Right renal pelvis (tissue), 4 donors: Measurements from ENCODE around the gene PSME1. TPM values are rescaled to one million over a fixed set of nuclear protein-coding genes. Genes with fewer than 3 reads are reported as not detected.
A peak's percentile ranks its signal among the peaks of the same experiment; 100 is the strongest.

Source experiments
- DNase-seq, 4 donors: peaks; one replicate each; pipeline ENCODE4 v3.0.0-alpha.2; 2013; ENCODE audit warnings: low read depth in 4 of 4, low spot score in 3 of 4, missing footprints in 1 of 4
- polyA plus RNA-seq, 4 donors: library from polyadenylated mRNA; unstranded; fragments of 120-200 nt; gene quantifications; one replicate each; pipeline ENCODE4 v1.2.1, GENCODE V29; 2013; ENCODE audit not compliant: insufficient read length in 4 of 4

PSME1 gene
- polyA plus RNA-seq, 4 donors = 198 to 214 (median 206) TPM

DNA sequence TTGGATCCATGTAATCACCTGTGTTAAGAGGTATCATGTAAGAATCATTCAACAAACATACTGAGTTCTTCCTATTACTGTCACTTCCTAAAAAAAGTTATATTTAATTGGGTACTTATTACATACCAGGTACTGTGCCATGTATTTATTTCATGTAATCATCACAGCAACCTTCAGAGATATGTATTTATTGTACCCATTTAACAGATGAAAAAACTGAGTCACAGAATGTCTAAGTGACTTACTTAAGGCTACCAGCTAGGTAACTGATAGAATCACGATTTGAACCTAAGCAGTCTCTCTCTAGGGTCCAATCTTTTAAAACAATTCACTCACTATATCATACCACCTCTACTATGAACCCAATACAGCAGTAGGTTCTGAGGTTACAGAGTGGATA is 8.5 kb downstream of the PSME1 start:
- no peak for DNase-seq

- no peak for DNase-seq
These were observed 9.2 kb downstream of the PSME1 start for GRCh38 chr14:24145219-24145618.

DNA sequence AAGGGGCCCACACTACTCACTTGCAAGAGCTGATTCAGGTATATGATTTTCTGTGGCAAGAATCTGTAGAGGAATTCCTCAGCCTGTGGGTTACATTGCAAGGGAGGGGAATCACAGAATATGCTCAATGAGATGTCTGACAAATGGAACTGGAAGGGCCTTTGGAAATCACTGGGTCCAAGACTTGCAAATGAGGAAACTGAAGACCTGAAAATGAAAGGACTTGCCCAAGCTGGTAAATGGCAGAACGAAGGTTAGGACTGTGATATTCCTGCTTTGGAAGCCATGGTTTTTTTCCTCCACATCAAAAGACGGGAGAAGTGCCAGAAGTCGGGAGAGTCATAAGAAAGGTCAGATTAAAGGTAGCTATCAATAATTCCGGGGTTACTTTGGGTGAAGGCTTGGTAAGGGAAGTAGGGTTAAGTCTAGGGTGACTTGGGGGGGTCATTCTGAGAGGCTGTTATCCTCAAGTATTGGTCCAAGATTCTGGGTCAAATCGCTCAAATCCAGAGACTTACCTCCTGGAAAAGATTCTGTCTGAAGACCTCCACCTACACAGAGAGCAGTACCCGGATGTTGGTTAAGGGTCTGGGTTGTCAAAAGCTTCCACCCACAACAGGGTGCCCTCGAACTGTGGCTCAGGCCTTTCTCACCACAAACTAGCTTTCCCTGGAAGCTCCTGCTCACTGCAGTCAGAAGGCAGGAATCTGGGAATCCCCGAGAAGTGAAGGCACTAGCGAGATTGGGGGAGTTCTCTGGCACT is 9.9 kb downstream of the PSME1 start:
- DNase-seq = no peak

- DNase-seq = peak; percentile 86 to 94 (median 90)
These were observed 10.5 kb downstream of the PSME1 start, which contains the start of gene PSME2 for GRCh38 chr14:24146453-24146977. Gene PSME2 (minus strand): TSS chr14:24146610. CDS start chr14:24146581, 29 bp downstream.

DNA sequence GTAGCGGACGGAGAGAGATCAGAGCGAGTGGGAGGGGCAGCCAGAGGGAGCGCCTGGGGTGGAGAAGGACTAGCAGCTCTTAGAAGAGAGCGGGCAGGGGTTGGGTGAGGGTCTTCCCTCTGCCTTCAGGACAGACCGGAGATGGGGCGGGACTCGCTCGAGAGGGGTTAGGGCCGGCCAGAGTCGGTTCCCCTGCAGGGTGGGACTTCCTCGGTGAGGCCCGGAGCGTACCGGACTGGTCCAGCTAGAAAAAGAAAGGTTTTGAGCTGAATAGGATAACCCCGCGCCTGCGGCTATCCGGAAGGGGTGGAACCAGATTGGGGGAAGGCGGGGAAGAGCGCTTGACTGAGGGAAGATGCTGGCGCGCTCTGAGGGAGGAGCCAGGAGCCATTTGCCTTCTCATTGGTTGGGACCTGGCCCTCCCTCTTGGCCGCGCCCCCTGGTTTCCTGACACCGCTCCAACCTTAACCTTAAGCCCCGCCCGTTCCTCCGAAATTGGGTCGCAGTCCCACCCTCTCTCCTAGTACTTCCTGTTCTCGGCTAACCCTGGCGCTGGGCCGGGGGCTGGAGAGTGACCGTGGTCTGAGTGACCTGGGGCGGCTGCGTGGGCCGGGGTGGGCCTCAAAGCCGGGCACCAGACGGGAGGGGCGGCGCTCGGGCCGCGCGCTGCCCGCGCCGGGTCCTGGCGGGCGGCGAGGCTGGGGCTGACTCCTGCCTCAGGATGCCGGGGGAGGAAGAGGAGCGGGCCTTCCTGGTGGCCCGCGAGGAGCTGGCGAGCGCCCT is 11.2 kb downstream of the PSME1 start, which contains the start of gene RNF31:
Gene RNF31 (plus strand): TSS at position 521 of the 783 bp plus-strand sequence. CDS start 201 bp downstream, at position 722.
- DNase-seq = peak; percentile 95 to 98 (median 96)

DNA sequence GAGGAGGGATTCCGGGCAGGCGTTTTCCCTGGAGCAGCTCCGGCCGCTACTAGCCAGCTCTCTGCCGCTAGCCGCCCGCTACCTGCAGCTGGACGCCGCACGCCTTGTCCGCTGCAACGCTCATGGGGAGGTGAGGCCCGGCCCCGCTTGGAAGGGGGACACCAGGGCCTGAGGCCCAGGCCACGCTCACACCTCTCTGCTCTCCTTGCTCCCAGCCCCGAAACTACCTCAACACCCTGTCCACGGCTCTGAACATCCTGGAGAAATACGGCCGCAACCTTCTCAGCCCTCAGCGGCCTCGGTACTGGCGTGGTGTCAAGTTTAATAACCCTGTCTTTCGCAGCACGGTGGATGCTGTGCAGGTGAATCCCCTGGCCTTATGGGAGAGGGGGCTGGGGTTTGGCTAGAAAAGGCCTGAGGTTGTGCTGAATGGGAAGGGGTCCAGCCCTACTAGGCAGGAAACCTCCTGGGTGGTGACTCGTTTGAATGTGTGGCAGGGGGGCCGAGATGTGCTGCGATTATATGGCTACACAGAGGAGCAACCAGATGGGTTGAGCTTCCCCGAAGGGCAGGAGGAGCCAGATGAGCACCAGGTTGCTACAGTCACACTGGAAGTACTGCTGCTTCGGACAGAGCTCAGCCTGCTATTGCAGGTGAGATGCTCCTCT is 11.9 kb downstream of the PSME1 start:
- no peak for DNase-seq

- no peak for DNase-seq
These were observed 13.4 kb downstream of the PSME1 start for GRCh38 chr14:24149302-24149969.

- DNase-seq = no peak
These were observed 14.1 kb downstream of the PSME1 start for GRCh38 chr14:24150061-24150460.

DNA sequence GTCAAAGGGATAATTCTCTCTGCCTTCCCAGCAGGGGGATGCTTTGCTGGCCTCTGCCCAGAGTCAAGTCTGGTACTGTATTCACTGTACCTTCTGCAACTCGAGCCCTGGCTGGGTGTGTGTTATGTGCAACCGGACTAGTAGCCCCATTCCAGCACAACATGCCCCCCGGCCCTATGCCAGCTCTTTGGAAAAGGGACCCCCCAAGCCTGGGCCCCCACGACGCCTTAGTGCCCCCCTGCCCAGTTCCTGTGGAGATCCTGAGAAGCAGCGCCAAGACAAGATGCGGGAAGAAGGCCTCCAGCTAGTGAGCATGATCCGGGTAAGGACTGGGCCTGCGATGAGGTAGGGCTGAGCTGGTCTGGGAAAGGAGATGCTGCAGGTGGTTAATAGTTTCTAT is 14.6 kb downstream of the PSME1 start:
- DNase-seq = no peak

DNA sequence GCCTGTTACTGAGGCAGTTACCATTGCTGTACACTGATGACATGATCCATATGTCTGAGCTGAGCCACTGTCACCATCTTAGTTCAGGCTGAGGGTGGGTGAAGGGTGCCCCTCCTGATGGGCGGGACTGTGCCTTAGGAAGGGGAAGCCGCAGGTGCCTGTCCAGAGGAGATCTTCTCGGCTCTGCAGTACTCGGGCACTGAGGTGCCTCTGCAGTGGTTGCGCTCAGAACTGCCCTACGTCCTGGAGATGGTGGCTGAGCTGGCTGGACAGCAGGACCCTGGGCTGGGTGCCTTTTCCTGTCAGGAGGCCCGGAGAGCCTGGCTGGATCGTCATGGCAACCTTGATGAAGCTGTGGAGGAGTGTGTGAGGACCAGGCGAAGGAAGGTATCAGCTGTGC is 15.0 kb downstream of the PSME1 start:
- DNase-seq = no peak

GRCh38 chr14:24151404-24152080 is 15.5 kb downstream of the PSME1 start:
- DNase-seq = no peak

DNA sequence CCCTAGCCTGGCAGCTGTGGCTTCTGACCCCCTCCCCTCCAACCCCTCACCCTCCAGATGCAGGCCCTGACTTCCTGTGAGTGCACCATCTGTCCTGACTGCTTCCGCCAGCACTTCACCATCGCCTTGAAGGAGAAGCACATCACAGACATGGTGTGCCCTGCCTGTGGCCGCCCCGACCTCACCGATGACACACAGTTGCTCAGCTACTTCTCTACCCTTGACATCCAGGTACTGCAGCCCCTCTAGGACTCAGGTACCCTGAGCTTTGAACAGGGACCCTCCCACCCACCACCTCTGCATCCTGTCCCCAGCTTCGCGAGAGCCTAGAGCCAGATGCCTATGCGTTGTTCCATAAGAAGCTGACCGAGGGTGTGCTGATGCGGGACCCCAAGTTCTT is 19.1 kb downstream of the PSME1 start:
- no peak for DNase-seq

DNA sequence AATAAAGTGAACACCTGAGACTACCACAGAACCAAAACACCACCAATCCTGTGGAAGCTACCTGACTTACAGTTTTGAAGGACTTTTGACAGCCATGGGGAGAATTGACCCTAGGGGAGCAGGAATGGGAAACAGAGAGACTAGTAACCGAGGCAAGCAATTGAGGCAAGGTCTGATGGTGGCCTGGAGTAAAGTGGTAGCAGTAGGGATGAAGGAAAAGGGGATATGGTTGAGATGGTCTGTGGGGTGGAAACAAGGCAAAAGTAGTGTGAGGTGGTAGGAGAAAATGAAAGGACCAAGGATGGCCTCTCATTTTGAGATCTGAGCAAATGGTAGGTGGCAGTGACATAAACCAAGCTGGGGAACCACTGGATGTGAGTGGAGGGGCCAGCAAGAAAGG is 20.8 kb downstream of the PSME1 start:
- DNase-seq = no peak

GRCh38 chr14:24157331-24157730 is 21.3 kb downstream of the PSME1 start:
- no peak for DNase-seq

DNA sequence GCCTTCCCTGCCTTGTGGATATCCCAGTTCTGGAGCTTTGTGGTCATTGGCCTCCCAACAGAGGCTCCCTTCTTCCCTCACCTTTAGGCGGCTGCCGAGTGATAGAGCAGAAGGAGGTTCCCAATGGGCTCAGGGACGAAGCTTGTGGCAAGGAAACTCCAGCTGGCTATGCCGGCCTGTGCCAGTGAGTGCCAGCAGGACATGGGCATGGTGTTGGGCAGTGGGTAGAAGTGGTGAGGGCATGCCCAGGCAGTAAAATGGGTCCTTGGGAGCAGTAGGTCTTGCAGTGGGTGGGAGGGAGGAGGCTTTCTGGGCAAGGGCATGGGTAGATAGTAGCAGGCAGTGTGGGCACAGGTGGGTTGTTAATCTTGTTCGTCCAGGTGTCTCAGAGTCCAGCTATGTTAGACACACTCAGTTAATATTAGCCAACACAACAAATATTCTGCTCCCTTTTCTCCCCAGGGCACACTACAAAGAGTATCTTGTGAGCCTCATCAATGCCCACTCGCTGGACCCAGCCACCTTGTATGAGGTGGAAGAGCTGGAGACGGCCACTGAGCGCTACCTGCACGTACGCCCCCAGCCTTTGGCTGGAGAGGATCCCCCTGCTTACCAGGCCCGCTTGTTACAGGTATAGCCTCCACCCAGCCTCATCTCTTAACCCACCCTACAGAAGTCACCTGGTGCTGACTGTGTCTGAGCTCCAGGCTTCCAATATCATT is 23.9 kb downstream of the PSME1 start:
- no peak for DNase-seq

DNA sequence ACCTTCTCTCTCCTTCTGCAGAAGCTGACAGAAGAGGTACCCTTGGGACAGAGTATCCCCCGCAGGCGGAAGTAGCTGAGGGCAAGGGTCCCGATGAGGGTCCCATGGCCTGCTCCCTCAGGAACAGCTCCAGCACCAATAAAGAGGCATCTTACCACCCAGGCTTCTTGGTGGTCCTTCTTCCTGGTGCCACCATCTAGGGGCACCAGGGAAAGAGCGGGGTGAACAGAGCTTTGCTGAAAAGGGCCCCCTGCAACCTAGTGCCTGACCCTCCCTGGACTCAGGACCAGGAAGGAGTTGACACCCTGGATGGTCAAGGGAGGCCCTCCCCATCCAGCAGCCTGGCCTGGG is 24.5 kb downstream of the PSME1 start:
- DNase-seq = no peak

- peak; percentile 93 to 97 (median 95) for DNase-seq
These were observed 25.1 kb downstream of the PSME1 start, which contains the start of gene IRF9 for GRCh38 chr14:24160850-24161804. Gene IRF9 (plus strand): TSS chr14:24161265. CDS start chr14:24162145, 880 bp downstream.

GRCh38 chr14:24162093-24162492 is 26.1 kb downstream of the PSME1 start:
- DNase-seq = no peak
